GM19099 (cell line): ENCODE measurements around the gene EEFSEC.

ENCODE experiments used
- POLR2A ChIP-seq: IDR thresholded peaks from 3 replicates; pipeline ENCODE4 v1.6.1; 2011; ENCODE audit warnings: low read depth; ENCODE audit not compliant: insufficient read length; ENCODE audit errors: extremely low read depth

The EEFSEC gene

DNA sequence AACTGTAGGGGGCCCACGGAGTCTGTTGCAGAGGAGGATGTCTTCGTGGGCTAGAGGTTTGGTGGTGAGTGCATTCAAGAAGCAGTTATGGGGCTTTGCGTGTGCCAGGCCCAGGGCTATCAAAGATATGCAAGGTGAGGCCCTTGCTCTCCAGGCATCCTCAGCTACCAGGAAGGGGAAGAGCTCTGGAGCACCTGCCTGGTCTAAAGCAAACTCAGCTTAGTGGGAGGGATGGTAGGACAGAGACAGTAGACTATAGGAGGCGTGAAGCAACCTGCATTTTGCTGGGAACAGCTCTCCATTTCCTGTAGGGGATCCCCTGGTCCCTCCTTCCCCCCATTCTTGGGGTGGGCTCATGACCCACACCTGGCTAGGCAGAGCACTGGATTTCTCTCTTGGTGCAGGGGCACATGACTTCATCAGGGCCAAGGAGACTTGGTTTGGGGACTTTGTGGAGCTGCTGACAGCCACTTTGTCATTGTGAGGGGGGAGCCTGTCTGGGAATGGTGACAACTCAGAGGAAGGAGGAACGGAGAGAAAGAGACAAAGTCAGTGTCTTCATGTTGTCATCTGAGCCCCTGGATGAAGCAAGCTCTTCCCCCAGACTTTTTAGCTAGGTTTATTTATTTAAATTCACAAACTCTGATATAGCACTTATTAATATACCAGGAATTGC lies 8.6 kb upstream of the EEFSEC start:
- no peak for TF ChIP-seq POLR2A

DNA sequence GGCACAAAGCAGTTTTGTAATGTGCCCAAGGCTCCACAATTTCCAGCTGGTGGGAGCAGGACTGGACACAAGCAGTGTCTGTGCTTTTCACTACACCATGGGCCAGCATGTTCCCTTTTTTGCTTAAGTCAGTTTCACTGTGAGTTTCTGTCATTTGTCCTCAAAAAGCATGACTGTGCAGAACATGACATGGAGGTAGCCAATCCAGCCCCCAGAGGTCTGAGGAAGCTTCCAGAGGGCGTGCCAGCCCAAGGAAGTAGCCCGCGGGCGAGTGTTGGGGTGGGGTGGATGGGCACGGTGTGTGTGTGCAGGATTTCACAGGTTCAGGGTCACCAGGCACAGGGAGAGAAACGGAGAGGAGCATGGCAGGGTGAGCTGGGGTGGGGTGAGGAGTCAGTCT lies 8.0 kb upstream of the EEFSEC start:
- no peak for TF ChIP-seq POLR2A

DNA sequence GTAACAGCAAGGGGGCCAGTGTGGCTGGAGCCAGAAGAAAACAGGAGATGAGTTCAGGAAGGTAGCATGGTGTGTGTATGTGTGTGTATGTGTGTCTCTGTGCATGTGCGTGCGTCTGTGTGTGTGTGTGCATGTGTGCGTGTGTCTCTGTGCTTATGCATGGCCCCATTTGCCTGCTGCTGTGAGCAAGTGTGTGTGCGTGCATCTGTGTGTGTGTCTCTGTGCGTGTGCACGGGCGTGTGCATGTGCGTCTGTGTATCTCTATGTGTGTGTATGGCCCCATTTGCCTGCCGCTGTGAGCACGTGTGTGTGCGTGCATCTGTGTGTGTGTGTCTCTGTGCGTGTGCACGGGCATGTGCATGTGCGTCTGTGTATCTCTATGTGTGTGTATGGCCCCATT lies 7.1 kb upstream of the EEFSEC start:
- no peak for TF ChIP-seq POLR2A

DNA sequence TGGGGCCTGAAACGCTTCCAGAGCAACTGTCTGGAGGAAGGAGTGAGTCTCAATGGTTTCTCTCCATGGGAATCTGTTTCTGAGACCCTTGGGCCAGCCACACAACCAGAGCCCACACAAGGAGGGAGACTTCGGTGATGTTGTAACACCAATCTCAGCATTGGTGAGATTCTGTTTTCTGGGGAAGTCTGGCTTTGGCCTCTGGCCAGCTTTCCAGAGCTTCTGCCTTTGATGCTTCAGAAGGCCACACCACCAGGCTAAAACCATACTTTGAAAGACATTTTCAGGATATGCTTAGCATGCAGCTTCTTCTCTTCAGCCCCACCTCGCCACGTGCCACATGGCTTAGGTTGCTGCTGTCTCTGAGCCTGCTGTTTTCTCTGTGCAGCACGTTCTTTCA lies 3.6 kb upstream of the EEFSEC start:
- no peak for TF ChIP-seq POLR2A

DNA sequence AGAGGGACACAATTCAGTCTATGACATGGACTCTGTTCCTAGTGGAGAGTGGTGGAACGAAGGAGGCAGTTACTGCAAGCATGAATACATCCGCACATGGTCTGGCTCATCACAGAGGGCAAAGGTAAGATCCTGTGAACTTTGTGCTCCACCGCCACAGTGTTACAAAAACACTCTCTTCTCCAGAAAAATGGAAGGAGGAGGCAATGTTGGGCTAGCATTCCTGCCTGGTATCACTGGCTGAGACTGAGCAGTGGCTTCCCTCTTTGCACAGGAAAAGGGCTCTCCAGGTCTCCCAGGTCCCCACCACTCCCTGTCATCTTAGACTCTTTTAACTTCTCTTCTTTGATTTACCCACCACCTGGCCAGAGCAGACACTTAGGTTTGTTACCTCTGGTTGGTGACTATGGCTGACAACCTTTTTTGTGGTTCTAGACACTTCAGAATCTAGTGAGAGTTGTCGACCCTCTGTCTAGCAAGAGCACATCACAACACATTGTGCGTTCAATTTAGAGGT lies 1.5 kb upstream of the EEFSEC start:
- TF ChIP-seq POLR2A: no peak

DNA sequence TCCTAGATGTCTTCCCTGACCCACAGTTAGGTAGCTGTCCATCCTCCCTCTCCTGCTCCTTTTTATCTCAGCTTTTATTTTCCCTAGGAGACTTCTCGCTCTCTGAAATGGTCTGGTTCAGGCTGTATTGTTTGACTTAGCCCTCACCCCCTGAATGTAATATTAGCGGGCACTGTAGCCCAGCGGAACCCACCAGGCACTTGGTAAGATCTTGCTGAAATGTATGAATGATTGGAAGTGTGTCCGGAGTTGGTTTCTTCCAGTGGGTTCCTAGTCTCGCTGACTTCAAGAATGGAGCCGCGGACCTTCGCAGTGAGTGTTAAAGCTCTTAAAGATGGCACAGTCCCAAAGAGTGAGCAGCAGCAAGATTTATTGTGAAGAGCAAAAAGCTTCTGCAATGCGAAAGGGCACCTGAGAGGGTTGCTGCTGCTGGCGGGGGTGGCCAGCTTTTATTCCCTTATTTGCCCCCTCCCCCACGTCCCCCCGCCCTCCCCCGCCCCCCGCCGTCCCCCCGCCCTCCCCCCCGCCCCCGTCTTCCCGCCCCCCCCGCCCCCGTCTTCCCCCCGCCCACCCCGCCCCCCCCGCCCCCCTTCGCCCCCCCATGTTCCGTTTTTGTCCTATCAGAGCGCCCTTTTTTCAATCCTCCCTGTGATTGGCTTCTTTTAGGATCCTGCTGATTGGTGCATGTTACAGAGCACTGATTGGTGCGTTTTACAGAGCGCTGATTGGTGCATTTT lies 694 bp upstream of the EEFSEC start:
- no peak for TF ChIP-seq POLR2A

DNA sequence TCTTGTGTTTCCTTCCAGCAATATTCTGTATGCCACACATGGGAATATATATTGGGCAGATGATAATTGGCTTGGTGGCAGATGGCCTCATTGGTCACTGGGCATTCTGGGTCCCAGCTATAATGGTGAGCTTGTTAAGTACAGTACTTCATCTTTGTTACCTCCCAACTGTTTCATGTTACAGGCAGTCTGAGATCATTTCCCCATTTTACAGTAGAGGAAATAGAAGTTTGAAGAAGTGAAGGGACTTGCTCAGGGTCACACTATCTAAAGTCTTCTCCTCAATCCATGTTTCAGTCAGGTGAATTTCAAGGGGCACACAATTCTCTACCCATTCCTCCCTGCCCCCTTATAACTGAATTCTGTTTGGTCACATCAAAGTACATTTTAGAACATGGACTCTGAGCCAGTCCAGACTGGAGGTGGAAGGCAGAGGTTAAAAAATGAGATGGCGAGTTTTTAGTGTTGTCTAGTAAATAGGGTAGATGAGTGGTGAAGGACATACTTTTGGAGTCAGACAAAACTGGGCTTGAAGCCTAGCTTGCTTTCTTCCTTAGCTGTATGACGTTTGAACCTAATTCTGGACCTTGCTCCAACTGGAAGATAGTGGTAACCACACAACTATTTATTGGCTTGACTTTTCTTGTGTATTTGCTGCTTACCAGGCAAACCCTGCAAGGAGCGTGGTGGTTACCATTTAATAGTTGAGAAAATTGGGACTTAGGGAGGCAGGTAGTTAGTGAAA lies 2.5 kb downstream of the EEFSEC start:
- no peak for TF ChIP-seq POLR2A

DNA sequence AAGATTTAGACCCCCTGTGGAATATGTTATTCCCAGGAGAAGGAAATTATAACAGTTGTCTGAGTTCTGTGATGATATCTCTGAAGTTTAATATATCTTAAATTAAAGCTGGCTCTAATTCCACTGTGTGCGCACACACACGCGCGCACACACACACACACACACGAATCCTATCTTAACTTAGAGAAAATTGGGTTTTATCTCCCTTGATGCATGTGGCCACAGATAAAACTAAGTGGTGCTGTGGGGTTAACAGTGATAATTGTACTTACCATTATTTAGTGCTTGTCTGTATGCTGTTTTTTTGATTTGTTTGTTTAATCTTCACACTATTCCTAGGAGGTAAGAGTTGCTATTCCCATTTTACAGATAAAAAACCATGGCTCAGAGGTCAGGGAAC lies 7.4 kb downstream of the EEFSEC start:
- TF ChIP-seq POLR2A: no peak

DNA sequence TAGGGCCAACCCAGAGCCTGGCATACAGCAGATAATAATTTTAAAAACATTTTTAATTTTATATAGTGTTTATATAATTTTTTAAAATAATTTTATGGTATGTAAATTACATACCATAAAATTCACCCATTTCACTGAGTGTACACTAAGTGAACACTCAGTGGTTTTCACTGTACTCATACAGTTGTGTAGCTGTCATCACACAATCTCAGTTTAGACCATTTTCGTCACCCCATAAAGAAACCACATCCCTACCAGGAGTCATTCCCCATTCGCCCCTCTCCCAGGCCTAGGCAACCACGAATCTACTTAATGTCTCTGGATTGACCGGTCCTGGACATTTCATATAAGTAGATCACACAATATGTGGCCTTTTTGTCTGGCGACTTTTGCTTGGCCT lies 10.2 kb downstream of the EEFSEC start:
- no peak for TF ChIP-seq POLR2A

DNA sequence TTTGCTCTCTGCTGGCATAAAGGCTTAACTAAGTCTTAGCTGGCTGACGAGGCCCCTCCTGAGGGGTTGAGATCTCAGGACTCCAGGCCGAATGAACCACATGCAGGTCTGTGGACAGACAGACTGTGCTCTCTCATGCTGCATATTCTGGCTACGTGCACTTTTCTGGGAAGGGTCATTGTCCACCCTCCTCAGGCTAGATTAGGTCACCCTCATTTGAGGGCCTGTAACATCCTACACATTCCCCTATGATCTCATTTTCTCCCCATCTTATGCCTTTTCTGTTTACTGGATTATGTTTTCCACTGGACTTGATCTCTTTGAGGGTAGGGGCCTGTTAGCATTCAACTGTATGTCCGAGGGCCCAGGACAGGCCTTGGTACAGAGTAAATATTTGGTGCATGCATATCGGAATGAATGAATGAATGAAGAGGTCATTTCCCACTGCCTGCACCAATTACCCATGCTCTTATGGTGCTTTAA lies 13.7 kb downstream of the EEFSEC start:
- no peak for TF ChIP-seq POLR2A

DNA sequence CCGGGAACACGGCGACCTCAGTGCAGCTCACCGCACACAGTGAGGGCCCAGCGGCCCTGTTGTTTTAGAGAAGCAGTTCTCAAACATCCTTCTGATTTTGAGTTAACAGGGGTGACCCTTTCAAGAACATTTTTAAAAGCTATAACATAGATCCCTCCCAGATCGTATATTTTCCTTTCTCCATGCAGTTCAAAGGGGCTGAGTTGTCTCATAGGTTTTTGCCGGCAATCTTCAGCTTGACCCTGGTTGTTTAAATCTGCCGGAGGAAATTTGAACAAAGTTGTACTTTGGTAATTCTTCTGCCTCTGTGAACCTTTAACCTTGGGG lies 14.3 kb downstream of the EEFSEC start:
- no peak for TF ChIP-seq POLR2A

DNA sequence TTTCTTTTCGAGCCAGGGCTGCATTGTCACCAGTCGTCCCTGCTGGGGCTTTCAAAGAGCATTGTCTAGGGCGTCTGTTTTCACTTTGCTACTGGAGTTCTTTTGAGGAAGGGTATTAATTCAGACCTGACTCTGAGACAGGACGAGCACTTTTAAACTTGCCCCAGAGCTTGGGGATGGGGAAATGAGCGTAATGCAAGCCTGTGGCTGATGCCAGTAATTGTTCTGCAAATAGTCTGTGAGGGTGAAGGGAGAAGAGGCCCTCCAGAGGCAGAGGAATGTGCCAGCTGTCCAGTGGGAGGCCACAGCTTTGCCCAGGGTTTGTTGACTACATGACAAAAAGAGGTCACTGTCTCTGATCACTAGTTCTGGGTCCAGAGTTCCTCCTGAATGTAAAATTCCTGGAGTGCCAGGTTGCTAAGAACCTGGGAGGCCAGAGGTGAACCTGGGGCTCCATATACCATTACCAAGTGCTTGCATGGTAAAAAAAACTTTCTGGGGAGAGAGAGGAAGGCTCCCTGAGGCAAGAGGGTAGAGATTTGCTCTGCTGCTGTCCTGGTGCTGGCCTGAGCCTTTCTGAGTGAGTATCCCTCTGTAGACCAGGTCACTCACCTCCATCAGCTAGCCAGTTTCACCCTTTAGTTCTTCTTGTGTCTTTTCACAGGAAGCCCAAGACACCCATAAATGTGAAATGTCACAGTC lies 14.8 kb downstream of the EEFSEC start:
- TF ChIP-seq POLR2A: no peak

DNA sequence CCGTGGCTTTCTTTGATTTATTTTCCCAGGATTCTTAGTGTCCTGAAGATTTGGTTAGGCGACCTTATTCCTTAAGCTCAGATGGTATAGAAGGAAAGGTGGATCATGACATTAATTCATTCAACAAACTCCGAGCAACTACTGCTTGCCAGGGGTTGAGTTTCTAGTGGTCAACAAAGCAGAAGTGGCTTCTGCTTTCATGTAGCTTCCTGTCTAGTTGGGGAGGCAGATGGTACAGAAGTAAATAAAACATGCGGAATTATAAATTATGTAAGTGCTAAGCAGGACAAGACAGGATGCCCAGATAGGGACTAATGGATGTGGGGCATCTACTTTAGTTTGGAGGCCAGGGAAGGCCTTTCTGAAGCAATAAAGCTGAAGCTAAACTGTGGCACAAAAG lies 15.6 kb downstream of the EEFSEC start:
- TF ChIP-seq POLR2A: no peak

DNA sequence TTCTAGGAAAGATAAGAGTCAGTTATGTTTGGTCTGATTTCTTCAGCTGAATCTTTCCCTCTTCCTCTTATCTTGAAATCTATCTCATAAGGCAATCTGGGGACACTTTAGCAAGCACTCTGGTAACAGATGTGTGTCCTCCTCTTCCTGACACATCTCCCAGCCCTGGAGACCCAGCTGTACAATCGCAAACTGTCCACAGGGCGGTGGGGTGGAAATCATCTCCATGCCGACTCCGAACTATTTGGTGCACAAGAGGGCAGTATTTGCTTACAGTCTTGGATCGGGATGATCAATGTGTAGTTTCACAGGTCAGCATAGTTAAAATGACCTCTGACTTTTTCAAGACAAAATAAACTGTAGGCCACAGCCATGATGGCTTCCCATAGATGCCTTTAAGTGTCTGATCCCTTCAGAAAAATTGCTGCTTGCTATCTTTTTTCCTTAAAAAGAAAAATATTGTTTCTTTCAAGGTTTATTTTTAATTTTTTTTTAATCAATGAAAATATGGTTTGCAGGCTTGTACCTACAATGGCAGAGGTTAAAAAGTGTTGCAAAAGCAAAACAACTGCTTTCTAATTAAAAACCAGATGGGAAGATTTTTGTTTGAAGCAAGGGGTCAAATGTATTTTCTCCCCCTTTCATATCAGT lies 17.7 kb downstream of the EEFSEC start:
- TF ChIP-seq POLR2A: no peak

DNA sequence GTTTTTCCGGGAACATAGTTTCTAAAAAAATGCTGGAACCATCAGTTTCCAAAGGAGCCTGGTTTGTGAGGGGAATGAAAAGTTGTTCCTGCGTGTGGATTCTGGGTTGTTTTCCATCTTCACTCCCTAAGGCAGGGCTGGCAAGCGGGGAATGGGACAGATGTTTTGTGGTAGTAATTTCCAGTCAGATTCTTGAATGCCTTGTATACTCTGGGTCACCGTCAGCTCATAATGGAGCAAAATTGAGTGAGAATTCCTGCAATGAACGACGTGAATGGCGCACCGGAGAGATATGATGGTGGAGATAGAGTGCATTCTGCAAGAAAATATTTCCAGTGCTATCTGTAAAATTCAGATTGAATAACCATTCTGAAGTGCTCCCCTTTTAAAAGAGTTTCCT lies 19.9 kb downstream of the EEFSEC start:
- TF ChIP-seq POLR2A: no peak
